NCI-H82 treated with DMSO at 0.1 percent for 48 hours (cell line): Measurements from ENCODE around the gene RYR1.
"Not testable (repeated sequence)": the region's sequence is repeated elsewhere in the genome, so short reads cannot be mapped to it uniquely, and the experiment has no call there.

ENCODE experiments used
- DNase-seq: peaks from one replicate; lab custom pipeline; 2025; ENCODE audit not compliant: unreplicated experiment; lab: John Stamatoyannopoulos, UW

RYR1 gene

GRCh38 chr19:38512277-38512676 lies 78.8 kb downstream of the RYR1 start:
- DNase-seq = no peak

- DNase-seq = not testable (repeated sequence)
Measured at GRCh38 chr19:38513156-38513555, 79.7 kb downstream of the RYR1 start.

GRCh38 chr19:38513762-38514167 lies 80.3 kb downstream of the RYR1 start:
- DNase-seq = no peak

DNA sequence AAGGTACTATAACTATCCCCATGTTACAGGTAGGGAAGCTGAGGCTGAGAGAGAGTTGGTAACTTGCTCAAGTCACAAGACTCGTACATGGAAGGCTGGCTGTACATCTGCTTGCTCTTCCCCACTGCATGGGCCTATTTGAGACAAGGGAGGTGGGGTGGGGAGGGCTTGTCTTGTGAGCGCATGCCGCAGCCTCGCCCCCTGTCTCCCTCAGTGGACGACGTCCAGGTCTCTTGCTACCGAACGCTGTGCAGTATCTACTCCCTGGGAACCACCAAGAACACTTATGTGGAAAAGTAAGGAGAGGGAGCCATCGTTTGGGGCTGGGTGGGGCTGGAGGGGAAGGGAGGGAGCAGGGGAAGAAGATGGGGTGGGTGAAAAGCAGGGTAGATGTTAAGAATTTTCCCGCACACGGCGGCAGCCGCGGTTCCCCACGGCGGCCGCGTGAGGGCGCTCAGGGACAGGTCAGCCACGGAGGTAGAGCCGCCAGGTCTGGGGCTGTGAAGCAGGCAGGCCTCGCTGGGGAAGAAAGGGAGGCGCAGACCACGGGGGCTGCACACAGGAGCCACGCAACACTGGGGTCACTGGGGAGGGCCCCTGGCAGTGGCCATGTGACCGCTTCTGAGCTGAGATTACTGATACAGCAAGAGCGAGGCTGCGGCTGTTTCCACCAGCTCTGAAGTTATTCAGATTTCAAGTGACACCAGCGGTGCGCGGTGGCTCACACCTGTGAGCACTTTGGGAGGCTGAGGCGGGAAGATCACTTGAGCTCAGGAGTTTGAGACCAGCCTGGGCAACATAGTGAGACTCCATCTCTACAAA lies 81.5 kb downstream of the RYR1 start:
- peak; percentile 6 for DNase-seq

- DNase-seq = no peak
Measured at GRCh38 chr19:38515896-38516295, 82.4 kb downstream of the RYR1 start.

DNA sequence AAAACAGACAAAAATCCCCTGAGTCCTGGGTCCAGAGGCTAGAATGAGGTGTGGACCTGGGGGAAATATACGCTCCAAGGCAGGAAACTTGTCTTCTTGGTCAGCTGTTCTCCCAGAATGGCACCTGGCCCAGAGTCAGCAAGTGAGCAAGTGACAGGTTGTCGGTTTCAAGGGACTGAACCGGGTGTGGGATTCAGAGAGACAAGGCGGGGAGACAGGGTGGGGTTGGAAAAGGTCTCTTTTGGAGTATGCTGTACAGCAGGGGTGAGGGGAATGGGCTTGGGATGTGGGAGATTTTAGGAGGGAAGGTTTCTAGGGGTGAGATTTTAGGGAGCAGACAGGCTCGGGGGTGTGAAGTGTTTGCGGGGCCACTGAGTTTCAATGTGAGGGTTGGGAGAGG lies 83.3 kb downstream of the RYR1 start:
- no peak for DNase-seq

DNA sequence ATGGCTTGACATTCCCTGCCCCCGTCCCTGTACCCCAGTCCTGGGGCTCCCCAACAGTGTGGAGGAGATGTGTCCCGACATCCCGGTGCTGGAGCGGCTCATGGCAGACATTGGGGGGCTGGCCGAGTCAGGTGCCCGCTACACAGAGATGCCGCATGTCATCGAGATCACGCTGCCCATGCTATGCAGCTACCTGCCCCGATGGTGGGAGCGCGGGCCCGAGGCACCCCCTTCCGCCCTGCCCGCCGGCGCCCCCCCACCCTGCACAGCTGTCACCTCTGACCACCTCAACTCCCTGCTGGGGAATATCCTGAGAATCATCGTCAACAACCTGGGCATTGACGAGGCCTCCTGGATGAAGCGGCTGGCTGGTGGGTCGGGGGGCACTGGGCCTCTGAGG lies 83.8 kb downstream of the RYR1 start:
- no peak for DNase-seq

DNA sequence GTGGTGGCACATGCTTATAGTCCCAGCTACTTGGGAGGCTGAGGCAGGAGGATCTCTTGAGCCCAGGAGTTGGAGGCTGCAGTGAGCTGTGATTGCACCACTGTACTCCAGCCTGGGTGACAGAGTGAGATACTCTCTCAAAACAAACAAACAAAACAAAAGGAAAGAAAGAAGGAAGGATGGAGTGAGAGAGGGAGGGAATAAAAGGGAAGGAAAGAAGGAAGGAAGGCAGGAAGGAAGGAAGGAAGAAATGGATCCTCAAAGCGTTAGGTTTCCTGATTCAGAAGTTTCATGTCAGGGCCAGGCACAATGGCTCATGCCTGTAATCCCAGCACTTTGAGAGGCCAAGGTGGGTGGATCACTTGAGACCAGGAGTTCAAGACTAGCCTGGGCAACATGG lies 84.5 kb downstream of the RYR1 start:
- DNase-seq = not testable (repeated sequence)

- no peak for DNase-seq
Measured at GRCh38 chr19:38519168-38519567, 85.7 kb downstream of the RYR1 start.

GRCh38 chr19:38519988-38520387 lies 86.5 kb downstream of the RYR1 start:
- DNase-seq = no peak

- DNase-seq = no peak
Measured at GRCh38 chr19:38522915-38523314, 89.4 kb downstream of the RYR1 start.

- no peak for DNase-seq
Measured at GRCh38 chr19:38523319-38523718, 89.8 kb downstream of the RYR1 start.

DNA sequence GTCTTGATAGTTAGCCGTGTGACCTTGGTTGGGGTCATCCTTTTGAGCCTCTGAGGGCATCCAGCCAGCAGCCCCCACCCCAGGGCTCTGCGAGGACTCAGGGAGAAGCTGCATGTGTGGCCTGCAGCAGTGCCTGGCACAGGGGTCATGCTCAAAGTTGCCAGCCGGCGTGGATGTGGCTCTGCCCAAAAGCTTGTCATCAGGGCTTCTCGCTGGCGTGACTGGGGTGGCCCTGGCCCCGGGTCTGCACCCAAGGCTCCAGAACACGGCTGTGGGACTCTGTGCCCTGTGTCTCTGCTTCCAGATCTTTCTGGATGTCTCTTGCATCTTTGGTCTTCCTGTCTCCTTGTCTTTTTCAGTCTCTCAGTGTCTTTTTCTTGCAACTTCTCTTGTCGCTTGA lies 90.9 kb downstream of the RYR1 start:
- no peak for DNase-seq

DNA sequence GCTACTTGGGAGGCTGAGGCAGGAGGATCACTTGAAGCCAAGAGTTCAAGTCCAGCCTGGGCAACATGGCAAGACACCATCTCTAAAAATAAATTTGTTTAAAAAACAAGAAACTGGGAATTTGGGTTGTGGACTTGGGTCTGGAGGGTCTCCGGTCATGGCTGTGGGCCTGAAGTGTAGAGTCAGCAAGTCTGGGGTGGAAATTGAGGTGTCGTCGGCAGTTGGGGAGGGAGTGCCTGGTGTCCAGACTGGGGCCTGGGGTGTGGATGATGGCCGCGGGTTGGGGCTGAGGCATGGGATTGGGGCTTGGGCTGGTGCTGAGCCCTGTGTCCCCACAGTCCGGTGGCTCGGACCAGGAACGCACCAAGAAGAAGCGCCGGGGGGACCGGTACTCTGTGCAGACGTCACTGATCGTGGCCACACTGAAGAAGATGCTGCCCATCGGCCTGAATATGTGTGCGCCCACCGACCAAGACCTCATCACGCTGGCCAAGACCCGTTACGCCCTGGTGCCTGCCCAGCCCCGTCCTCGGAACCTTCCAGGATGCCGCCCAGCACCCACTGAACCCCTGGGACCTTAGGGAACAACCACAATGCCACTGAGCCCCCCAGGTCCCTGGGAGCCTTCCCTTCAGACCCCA lies 91.6 kb downstream of the RYR1 start:
- DNase-seq = no peak

DNA sequence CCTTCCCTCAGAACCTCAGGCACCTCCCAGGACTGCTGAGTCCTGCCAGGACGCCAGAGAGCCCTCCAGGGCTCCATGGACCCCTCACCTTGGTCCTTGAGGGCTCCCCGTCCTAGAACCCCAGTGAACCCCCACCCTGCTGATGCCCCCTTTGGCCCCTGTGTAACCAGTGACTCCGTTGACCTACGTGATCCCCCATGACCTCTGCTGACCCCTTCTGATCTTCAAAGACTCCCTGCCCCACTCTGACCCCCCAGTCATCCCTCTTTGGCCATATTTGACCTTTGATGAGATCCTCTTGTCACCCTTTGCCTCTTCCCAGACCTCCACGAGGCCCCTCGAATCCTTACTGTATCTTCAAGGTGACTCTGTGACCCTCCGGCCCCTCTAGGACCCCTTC lies 92.9 kb downstream of the RYR1 start:
- no peak for DNase-seq

- no peak for DNase-seq
Measured at GRCh38 chr19:38527466-38528136, 94.1 kb downstream of the RYR1 start.

- DNase-seq = no peak
Measured at GRCh38 chr19:38528213-38528755, 94.8 kb downstream of the RYR1 start.

DNA sequence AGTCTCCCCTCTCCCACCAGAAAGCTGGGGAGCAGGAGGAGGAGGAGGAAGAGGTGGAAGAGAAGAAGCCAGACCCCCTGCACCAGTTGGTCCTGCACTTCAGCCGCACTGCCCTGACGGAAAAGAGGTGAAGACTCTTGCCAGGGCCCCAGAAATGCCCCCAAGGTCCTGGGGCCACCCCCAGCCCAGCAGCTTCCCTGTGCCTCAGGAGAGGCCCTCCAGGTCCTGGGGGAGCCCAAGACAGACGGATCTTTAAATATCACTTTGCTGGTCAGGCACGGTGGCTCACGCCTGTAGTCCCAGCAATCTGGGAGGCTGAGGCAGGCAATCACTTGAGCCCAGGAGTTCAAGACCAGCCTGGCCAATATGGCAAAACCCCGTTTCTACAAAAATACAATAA lies 95.4 kb downstream of the RYR1 start:
- DNase-seq = no peak

- no peak for DNase-seq
Measured at GRCh38 chr19:38531515-38531914, 98.0 kb downstream of the RYR1 start.

DNA sequence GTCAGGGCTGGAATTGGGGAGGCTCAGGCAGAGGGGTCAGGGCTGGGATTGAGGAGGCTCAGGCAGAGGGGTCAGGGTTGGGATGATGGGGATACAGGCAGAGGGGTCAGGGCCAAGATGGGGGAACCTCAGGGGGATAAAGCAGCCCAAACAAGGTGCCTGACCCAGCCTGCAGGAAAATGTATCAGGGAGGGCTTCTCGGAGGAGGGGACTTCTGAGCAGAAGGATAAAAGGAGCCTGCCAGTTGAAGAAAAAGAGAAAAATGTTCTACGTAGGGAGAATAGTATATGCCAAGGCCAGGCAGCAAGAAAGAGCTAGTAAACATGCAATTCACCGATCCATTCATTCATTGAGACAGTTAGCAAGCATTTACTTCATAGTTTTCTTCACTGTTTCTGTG lies 99.4 kb downstream of the RYR1 start:
- no peak for DNase-seq

DNA sequence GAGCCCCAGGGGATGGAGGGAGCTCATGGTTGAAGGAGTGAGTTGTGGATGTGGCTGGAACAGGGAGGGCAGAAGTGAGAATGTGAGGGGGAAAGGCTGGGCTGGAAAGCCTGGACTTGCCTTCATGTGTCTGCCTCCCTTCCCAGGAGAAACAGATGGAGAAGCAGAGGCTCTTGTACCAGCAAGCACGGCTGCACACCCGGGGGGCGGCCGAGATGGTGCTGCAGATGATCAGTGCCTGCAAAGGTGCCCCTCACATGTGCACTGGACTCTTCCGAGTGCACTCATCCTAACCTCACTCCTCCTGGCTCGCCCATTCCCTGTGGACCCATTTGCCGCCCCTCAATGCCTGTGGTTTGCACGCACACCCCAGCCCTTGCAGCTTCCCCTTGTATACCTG lies 101.1 kb downstream of the RYR1 start:
- DNase-seq = no peak

- no peak for DNase-seq
Measured at GRCh38 chr19:38535212-38535611, 101.7 kb downstream of the RYR1 start.
